IMR-90 (cell line): ENCODE data around the gene ASS1.

Experiments used
- MXI1 ChIP-seq: IDR thresholded peaks from 2 replicates; pipeline ENCODE4 v1.6.1; 2012; ENCODE audit warnings: low read depth, mild to moderate bottlenecking, low read length, moderate library complexity, borderline replicate concordance
- RCOR1 ChIP-seq: IDR thresholded peaks from 2 replicates; pipeline ENCODE4 v1.6.1; 2012; ENCODE audit warnings: mild to moderate bottlenecking, low read length, improper control_type of control experiment; ENCODE audit not compliant: insufficient replicate concordance
- SMC3 ChIP-seq: fragments of 150-350 bp; IDR thresholded peaks from 2 replicates; pipeline ENCODE4 v1.6.1; 2016; ENCODE audit warnings: low read depth, mild to moderate bottlenecking, antibody characterized with exemption, low read length, moderate library complexity
- TF ChIP-seq, protein P1 (sequence below): fragments of 150-350 bp; IDR thresholded peaks from 2 replicates; pipeline ENCODE4 v1.6.1; 2017; ENCODE audit warnings: mild to moderate bottlenecking, antibody characterized with exemption, low read length, low read depth
- TF ChIP-seq, protein P2 (sequence below): conservative IDR thresholded peaks from 2 replicates; pipeline ENCODE4 v1.5.1; 2012; ENCODE audit warnings: mild to moderate bottlenecking, low read depth, low read length, improper control_type of control experiment

DNA sequence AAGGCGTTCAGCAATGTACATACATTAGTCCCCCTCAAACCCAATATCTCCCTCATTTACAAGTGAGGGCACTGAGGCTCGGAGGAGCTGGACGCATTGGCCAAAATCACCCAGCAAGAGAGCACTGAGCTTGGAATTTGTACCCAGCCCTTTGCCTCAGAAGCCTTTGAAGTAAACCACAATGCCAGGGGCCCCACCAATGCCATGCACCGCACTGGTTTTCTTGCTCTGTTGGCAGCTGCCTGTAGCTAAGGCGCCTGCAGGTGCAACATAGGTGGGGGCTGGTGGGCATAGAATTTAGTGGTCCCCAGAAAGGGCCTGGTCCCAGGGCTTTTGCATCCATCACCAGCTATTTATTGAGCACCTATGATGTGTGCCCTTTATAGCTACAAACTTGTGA, 97.3 kb downstream of the ASS1 start:
- TF ChIP-seq MXI1: no peak
- TF ChIP-seq, protein P1, sequence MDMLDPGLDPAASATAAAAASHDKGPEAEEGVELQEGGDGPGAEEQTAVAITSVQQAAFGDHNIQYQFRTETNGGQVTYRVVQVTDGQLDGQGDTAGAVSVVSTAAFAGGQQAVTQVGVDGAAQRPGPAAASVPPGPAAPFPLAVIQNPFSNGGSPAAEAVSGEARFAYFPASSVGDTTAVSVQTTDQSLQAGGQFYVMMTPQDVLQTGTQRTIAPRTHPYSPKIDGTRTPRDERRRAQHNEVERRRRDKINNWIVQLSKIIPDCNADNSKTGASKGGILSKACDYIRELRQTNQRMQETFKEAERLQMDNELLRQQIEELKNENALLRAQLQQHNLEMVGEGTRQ: no peak
- TF ChIP-seq SMC3: no peak
- TF ChIP-seq, protein P2, sequence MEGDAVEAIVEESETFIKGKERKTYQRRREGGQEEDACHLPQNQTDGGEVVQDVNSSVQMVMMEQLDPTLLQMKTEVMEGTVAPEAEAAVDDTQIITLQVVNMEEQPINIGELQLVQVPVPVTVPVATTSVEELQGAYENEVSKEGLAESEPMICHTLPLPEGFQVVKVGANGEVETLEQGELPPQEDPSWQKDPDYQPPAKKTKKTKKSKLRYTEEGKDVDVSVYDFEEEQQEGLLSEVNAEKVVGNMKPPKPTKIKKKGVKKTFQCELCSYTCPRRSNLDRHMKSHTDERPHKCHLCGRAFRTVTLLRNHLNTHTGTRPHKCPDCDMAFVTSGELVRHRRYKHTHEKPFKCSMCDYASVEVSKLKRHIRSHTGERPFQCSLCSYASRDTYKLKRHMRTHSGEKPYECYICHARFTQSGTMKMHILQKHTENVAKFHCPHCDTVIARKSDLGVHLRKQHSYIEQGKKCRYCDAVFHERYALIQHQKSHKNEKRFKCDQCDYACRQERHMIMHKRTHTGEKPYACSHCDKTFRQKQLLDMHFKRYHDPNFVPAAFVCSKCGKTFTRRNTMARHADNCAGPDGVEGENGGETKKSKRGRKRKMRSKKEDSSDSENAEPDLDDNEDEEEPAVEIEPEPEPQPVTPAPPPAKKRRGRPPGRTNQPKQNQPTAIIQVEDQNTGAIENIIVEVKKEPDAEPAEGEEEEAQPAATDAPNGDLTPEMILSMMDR: no peak
- no peak for TF ChIP-seq RCOR1
